Gastrocnemius medialis (tissue), 4 donors: ENCODE data around the gene KLHL9. TPM values are rescaled to one million over a fixed set of nuclear protein-coding genes. Genes with fewer than 3 reads are reported as not detected.

Source experiments
- ATAC-seq, 2 donors: fragments of 150-250 bp; one replicate each; pipeline ENCODE4 v1.9.1; 2016
- DNase-seq, 2 donors: peaks; one replicate each; pipeline ENCODE4 v3.0.0-alpha.2; 2019
- H3K27ac ChIP-seq, 4 donors: fragments of 200-600 bp; sonication (generic); 1 replicate in 1 of 4; 2 replicates in 3 of 4; pipeline ENCODE4 v1.5.1; 2016 to 2018; ENCODE audit warnings: mild to moderate bottlenecking in 2 of 4, moderate library complexity in 1 of 4
- H3K27me3 ChIP-seq, 3 donors: fragments of 200-600 bp; sonication (generic) in 2 of 3; 1 replicate in 1 of 3; 2 replicates in 2 of 3; pipeline versions ENCODE4 v1.5.1 to v1.6.0; 2016 to 2019; ENCODE audit warnings: mild to moderate bottlenecking in 1 of 3, moderate library complexity in 1 of 3
- H3K36me3 ChIP-seq, 2 donors: fragments of 200-600 bp; sonication (generic) in 1 of 2; one replicate each; pipeline ENCODE4 v1.5.1; 2017 to 2018
- H3K4me1 ChIP-seq, 2 donors: fragments of 200-600 bp; sonication (generic) in 1 of 2; one replicate each; pipeline ENCODE4 v1.5.1; 2016 to 2017; ENCODE audit warnings: mild to moderate bottlenecking in 2 of 2
- H3K4me3 ChIP-seq, 4 donors: fragments of 200-600 bp; sonication (generic) in 3 of 4; 1 replicate in 1 of 4; 2 replicates in 3 of 4; pipeline ENCODE4 v1.5.1; 2016 to 2019; ENCODE audit warnings: mild to moderate bottlenecking in 2 of 4
- H3K9me3 ChIP-seq, 3 donors: fragments of 200-600 bp; sonication (generic) in 2 of 3; 1 replicate in 1 of 3; 2 replicates in 2 of 3; pipeline ENCODE4 v1.5.1; 2016 to 2019
- POLR2A ChIP-seq, 2 donors: fragments of 450-650 bp; IDR thresholded peaks; one replicate each; pipeline ENCODE4 v1.6.1; 2017; ENCODE audit warnings: antibody characterized with exemption in 2 of 2, mild to moderate bottlenecking in 2 of 2, moderate library complexity in 2 of 2
- in situ Hi-C, 4 donors: fragments of 200-750 bp; cut with MboI; loops; one replicate each; pipeline versions ENCODE4 v1.15.0 to v1.8.0; 2017; ENCODE audit warnings: low sequenced_read_pairs in 4 of 4
- intact Hi-C: fragments of 100-400 bp; cut with DNase I; formaldehyde crosslinking; loops from one replicate; pipeline ENCODE4 v1.15.1; 2023; ENCODE audit warnings: low total_unique reads
- total RNA-seq, 4 donors: library from RNA; depleted of rRNA; stranded (reverse); fragments of >200 nt; gene quantifications; one replicate each; pipeline versions ENCODE4 v1.1.0 to v1.2.3, GENCODE V29; 2016
- TF ChIP-seq, protein P1 (sequence below), 5 experiments: fragments of 450-650 bp in 3 of 5; fragments of 200-600 bp in 2 of 5; sonication (generic) in 2 of 5; IDR thresholded peaks in 4 of 5; conservative IDR thresholded peaks in 1 of 5; 1 replicate in 4 of 5; 2 replicates in 1 of 5; pipeline ENCODE4 v1.5.1; 2016 to 2019; ENCODE audit warnings: antibody characterized with exemption in 5 of 5, mild to moderate bottlenecking in 3 of 5, moderate library complexity in 3 of 5

The KLHL9 gene
- total RNA-seq, 4 donors from 2014 or later, result 5.2 to 8.2 (median 6.5) TPM

DNA sequence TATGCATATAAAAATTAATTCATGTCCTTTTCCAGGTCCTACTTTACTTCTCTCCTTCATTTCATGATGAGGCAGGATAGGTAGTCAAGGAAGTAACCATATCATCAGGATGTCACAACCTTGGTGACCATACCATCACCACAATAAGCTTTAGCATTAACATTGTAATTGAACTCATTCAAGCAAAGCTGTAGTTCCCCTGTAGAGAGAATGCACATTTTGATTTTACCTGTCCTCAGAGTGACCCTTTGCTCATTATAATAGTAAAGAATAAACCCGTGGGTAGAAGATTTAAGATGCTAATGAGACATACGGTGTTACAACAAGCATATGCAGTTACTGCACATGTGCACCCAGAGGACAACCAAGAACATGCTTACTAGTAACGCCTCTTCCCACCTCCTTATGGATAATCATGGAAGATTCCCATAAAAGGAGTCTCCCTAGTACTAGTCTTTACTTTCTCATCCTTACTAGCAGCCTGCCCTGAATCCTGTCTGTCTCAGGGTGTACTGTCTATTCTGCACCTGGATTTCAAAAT, 13.3 kb upstream of the KLHL9 start:
- TF ChIP-seq POLR2A (IDR thresholded peaks at IDR 0.05), result no peak
- TF ChIP-seq, protein P1, sequence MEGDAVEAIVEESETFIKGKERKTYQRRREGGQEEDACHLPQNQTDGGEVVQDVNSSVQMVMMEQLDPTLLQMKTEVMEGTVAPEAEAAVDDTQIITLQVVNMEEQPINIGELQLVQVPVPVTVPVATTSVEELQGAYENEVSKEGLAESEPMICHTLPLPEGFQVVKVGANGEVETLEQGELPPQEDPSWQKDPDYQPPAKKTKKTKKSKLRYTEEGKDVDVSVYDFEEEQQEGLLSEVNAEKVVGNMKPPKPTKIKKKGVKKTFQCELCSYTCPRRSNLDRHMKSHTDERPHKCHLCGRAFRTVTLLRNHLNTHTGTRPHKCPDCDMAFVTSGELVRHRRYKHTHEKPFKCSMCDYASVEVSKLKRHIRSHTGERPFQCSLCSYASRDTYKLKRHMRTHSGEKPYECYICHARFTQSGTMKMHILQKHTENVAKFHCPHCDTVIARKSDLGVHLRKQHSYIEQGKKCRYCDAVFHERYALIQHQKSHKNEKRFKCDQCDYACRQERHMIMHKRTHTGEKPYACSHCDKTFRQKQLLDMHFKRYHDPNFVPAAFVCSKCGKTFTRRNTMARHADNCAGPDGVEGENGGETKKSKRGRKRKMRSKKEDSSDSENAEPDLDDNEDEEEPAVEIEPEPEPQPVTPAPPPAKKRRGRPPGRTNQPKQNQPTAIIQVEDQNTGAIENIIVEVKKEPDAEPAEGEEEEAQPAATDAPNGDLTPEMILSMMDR (IDR thresholded peaks at IDR 0.05 in 4 of 5, conservative IDR thresholded peaks at IDR 0.05 in 1 of 5), result no peak
- Histone ChIP-seq H3K36me3 (no peaks in the 10 kb centered on the region), H3K4me3 (no peak overlapping the region), H3K27ac (no peak overlapping the region), H3K4me1 (no peaks in the 10 kb centered on the region), H3K27me3 (no peaks in the 10 kb centered on the region), H3K9me3 (no peaks in the 10 kb centered on the region)
- DNase-seq (no peak), ATAC-seq (no peak)
- in situ Hi-C loops (loop anchor here in 2 of 4 donors (25.0 kb wide), 1 partner anchor 639 kb away; the partner anchor contains the start of genes CDKN2A (in 2 of the 2) and CDKN2B-AS1 (in 2 of the 2)), intact Hi-C loops (no loop called here)

DNA sequence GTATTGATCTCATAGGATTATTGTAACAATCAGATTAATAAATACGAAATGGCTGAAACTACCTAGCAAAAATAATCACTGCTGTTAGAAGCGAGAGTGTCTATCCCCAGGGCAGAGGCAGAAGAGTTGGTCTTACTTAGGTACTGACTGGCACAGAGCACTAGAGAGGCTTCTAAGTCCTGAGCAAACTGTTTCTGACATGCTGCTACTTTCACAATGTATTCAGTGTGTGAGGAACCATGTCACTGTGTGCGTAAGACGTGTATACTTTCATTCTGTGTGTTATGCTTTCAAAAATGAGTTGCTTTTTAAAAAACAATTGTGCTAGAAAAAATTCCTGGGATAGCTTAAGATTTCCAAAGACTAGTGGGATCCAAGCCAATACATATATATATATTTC, 5.5 kb upstream of the KLHL9 start:
- no peak for TF ChIP-seq POLR2A (IDR thresholded peaks at IDR 0.05)
- TF ChIP-seq, protein P1 (IDR thresholded peaks at IDR 0.05 in 4 of 5, conservative IDR thresholded peaks at IDR 0.05 in 1 of 5), result no peak
- Histone ChIP-seq H3K36me3 (no peaks in the 10 kb centered on the region), H3K27ac (no peak overlapping the region), H3K27me3 (no peaks in the 10 kb centered on the region), H3K9me3 (no peaks in the 10 kb centered on the region), H3K4me3 (no peak overlapping the region), H3K4me1 (no peaks in the 10 kb centered on the region)
- in situ Hi-C loops (loop anchor here in 2 of 4 donors (25.0 kb wide), 1 partner anchor 647 kb away; the partner anchor contains the start of genes CDKN2A (in 2 of the 2) and CDKN2B-AS1 (in 2 of the 2)), intact Hi-C loops (loop anchor here (1.0 kb wide), 1 partner anchor 42 kb away; no protein-coding TSS in a partner anchor)
- no peak for ATAC-seq
- no peak for DNase-seq

DNA sequence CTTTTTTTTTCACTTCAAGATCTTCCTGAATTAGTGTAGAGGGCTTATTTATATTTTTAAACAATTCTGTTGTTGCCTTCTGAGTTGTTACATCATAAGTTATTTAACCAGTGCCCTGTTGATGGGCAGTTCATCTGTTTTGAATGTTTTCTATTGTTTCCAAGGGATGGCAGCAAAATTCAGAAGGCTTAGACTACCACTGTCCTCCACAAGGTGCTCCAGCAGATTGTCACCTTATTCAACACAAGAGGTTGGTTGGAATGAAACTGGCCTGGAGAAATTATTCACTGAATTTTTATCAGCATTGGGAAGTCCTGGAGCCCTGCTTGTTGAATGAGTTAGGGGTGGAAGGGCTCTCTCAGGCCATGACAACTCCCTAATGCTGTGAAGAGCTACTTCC, 1.3 kb upstream of the KLHL9 start:
- TF ChIP-seq, protein P1 (IDR thresholded peaks at IDR 0.05 in 4 of 5, conservative IDR thresholded peaks at IDR 0.05 in 1 of 5), result no peak
- TF ChIP-seq POLR2A (IDR thresholded peaks at IDR 0.05), result no peak
- no peak for ATAC-seq
- no peaks in the 10 kb centered on the region for H3K9me3 ChIP-seq
- intact Hi-C loops, result no loop called here
- no peaks in the 10 kb centered on the region for H3K36me3 ChIP-seq
- no peak for DNase-seq
- in situ Hi-C loops, result loop anchor here in 2 of 4 donors (25.0 kb wide), 1 partner anchor 651 kb away; the partner anchor contains the start of genes CDKN2A (in 2 of the 2) and CDKN2B-AS1 (in 2 of the 2)
- no peaks in the 10 kb centered on the region for H3K27me3 ChIP-seq
- no peak overlapping the region for H3K4me3 ChIP-seq
- no peak overlapping the region for H3K27ac ChIP-seq
- H3K4me1 ChIP-seq, result peaks cover 29% of the 10 kb centered on the region in 2 donors

DNA sequence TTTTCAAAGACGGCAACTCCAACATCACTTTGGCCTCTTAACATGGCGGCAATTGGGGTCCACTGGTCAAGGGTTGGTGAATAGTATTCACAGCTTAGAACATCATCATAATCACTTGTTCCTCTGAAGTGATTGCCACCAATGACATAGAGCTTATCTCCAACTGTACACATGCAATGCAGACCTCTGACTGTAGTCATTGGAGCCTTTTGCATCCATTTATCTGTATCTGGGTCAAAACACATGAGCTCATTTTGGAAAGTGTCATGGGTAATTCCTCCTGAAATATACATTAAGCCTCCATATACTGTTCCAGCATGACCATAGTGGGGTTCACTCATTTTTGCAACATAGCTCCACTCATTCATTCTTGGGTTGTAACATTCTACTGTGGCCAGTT, 2.0 kb downstream of the KLHL9 start:
- Histone ChIP-seq H3K4me1 (peaks cover 48 to 50% of the 10 kb centered on the region in 2 donors), H3K4me3 (peak overlapping the region in 3 of 4 donors; percentile 68 to 96 (median 87)), H3K27ac (no peak overlapping the region), H3K9me3 (no peaks in the 10 kb centered on the region), H3K36me3 (no peaks in the 10 kb centered on the region), H3K27me3 (no peaks in the 10 kb centered on the region)
- ATAC-seq (no peak), DNase-seq (no peak)
- in situ Hi-C loops (loop anchor here in 2 of 4 donors (25.0 kb wide), 1 partner anchor 654 kb away; the partner anchor contains the start of genes CDKN2A (in 2 of the 2) and CDKN2B-AS1 (in 2 of the 2)), intact Hi-C loops (no loop called here)
- TF ChIP-seq, protein P1 (IDR thresholded peaks at IDR 0.05 in 4 of 5, conservative IDR thresholded peaks at IDR 0.05 in 1 of 5), result no peak
- no peak for TF ChIP-seq POLR2A (IDR thresholded peaks at IDR 0.05)
